Stomach (tissue), 4 donors: ENCODE measurements around the gene MFSD6L.

Experiments
- EP300 ChIP-seq: sonication (generic); formaldehyde crosslinking; IDR thresholded peaks from one replicate; pipeline ENCODE4 v1.6.1; 2017; ENCODE audit warnings: antibody characterized with exemption
- POLR2A ChIP-seq, 4 donors: fragments of 450-650 bp; IDR thresholded peaks; one replicate each; pipeline ENCODE4 v1.6.1; 2016; ENCODE audit warnings: antibody characterized with exemption in 4 of 4, control low read depth in 2 of 4, mild to moderate bottlenecking in 1 of 4, moderate library complexity in 1 of 4
- TF ChIP-seq, protein P1 (sequence below), 7 experiments: fragments of 450-650 bp in 4 of 7; fragments of 200-600 bp in 3 of 7; sonication (generic) in 3 of 7; IDR thresholded peaks; one replicate each; pipeline ENCODE4 v1.5.1; 2016 to 2019; ENCODE audit warnings: antibody characterized with exemption in 7 of 7, control low read depth in 2 of 7, mild to moderate bottlenecking in 1 of 7

DNA sequence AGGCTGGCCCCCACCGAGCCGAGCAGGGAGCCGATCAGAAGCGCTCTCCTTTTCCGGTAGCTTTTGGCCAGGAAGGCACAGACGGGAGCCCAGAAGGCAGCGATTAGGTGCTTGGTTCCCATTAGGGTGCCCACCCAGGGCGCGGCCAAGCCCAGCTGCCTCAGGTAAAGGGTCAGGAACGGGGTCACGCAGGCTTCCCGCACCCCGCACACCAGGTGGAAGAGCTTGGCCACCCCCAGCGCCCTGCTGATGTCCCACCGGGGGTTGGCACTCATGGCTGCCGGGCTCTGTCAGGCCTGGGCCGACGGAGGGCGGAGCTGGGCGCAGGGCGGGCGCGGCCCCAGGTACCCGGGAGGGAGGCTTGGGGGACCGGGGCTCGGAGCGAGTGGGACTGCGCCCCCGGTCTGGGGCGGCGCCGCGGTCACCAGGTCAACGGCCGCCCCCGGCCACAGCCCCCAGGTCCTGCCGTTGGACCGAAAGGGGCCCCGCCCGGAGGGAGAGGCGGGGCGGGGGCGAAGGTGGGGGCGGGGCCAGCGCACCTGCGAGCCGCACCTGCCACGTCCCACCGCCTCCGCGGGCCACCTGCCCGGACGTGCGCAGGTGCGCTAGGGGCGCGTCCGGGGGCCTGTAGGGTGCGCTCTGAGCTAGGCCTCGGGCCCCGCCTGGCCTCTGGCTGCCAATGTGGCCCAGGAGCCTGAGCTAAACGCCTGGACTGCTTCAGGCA is at the start of gene MFSD6L:
- TF ChIP-seq POLR2A (IDR thresholded peaks at IDR 0.05) (no peak), EP300 (no peak)
- TF ChIP-seq, protein P1, sequence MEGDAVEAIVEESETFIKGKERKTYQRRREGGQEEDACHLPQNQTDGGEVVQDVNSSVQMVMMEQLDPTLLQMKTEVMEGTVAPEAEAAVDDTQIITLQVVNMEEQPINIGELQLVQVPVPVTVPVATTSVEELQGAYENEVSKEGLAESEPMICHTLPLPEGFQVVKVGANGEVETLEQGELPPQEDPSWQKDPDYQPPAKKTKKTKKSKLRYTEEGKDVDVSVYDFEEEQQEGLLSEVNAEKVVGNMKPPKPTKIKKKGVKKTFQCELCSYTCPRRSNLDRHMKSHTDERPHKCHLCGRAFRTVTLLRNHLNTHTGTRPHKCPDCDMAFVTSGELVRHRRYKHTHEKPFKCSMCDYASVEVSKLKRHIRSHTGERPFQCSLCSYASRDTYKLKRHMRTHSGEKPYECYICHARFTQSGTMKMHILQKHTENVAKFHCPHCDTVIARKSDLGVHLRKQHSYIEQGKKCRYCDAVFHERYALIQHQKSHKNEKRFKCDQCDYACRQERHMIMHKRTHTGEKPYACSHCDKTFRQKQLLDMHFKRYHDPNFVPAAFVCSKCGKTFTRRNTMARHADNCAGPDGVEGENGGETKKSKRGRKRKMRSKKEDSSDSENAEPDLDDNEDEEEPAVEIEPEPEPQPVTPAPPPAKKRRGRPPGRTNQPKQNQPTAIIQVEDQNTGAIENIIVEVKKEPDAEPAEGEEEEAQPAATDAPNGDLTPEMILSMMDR (IDR thresholded peaks at IDR 0.05): peak in 5 of 7 experiments; percentile 10 to 29 (median 24)
